GM21423 (cell line): ENCODE measurements around the gene TEF.

Experiments used
- ATAC-seq: cut with Tn5 transposase; IDR thresholded peaks from one replicate; pipeline ENCODE4 v1.9.1; 2021; ENCODE audit warnings: mild to moderate bottlenecking, moderate library complexity; ENCODE audit not compliant: unreplicated experiment

TEF gene

GRCh38 chr22:41353862-41354575 is 27.7 kb upstream of the TEF start:
- ATAC-seq, result no peak

GRCh38 chr22:41354979-41355378 is 26.8 kb upstream of the TEF start:
- no peak for ATAC-seq

GRCh38 chr22:41355895-41356294 is 25.8 kb upstream of the TEF start:
- ATAC-seq, result no peak

GRCh38 chr22:41356430-41357028 is 25.2 kb upstream of the TEF start:
- ATAC-seq, result no peak

- ATAC-seq, result no peak
Measured at GRCh38 chr22:41357191-41357590, 24.6 kb upstream of the TEF start.

GRCh38 chr22:41358927-41359326 is 22.8 kb upstream of the TEF start:
- ATAC-seq, result no peak

GRCh38 chr22:41359376-41359775 is 22.4 kb upstream of the TEF start:
- ATAC-seq, result no peak

- ATAC-seq, result no peak
Measured at GRCh38 chr22:41360126-41360525, 21.6 kb upstream of the TEF start.

- no peak for ATAC-seq
Measured at GRCh38 chr22:41361716-41362310, 19.9 kb upstream of the TEF start.

- ATAC-seq, result no peak
Measured at GRCh38 chr22:41362615-41363014, 19.1 kb upstream of the TEF start.

GRCh38 chr22:41364233-41364632 is 17.5 kb upstream of the TEF start:
- ATAC-seq, result no peak

- ATAC-seq, result no peak
Measured at GRCh38 chr22:41364955-41365354, 16.8 kb upstream of the TEF start.

GRCh38 chr22:41365425-41365824 is 16.3 kb upstream of the TEF start:
- ATAC-seq, result no peak

- ATAC-seq, result no peak
Measured at GRCh38 chr22:41366323-41367029, 15.3 kb upstream of the TEF start.

GRCh38 chr22:41367039-41367679 is 14.6 kb upstream of the TEF start:
- no peak for ATAC-seq

- no peak for ATAC-seq
Measured at GRCh38 chr22:41367680-41368542, 13.8 kb upstream of the TEF start.

- no peak for ATAC-seq
Measured at GRCh38 chr22:41368543-41369423, 13.0 kb upstream of the TEF start.

GRCh38 chr22:41369424-41369745 is 12.4 kb upstream of the TEF start:
- no peak for ATAC-seq

GRCh38 chr22:41369837-41370236 is 11.9 kb upstream of the TEF start:
- no peak for ATAC-seq

- ATAC-seq, result no peak
Measured at GRCh38 chr22:41377846-41378245, 3.9 kb upstream of the TEF start.
